GM23338 (cell line): ENCODE results near the gene ADAMTS18. TPM values are rescaled to one million over a fixed set of nuclear protein-coding genes. Genes with fewer than 3 reads are reported as not detected.

Experiments
- ATAC-seq: fragments of 200-7000 bp; cut with Tn5 transposase; 3 replicates; pipeline ENCODE4 v1.9.1; 2020
- DNase-seq: peaks from one replicate; pipeline ENCODE4 v3.0.0-alpha.2; 2015; ENCODE audit warnings: low spot score
- H2AFZ ChIP-seq: fragments of 200-600 bp; sonication (generic); 2 replicates; pipeline ENCODE4 v1.8.0; 2016; ENCODE audit warnings: antibody characterized with exemption, mild to moderate bottlenecking, moderate library complexity
- H3F3A ChIP-seq: fragments of 200-600 bp; sonication (generic); replicated peaks from 2 replicates; pipeline ENCODE4 v1.8.0; 2017; ENCODE audit warnings: antibody characterized with exemption, mixed run types, low read depth
- H3K27ac ChIP-seq: fragments of 200-600 bp; sonication (generic); 2 replicates; pipeline ENCODE4 v1.6.1; 2016; ENCODE audit warnings: low read depth
- H3K27me3 ChIP-seq: fragments of 200-600 bp; sonication (generic); 2 replicates; pipeline ENCODE4 v1.8.0; 2016; ENCODE audit warnings: mild to moderate bottlenecking, mixed run types, moderate library complexity; ENCODE audit not compliant: insufficient read depth
- H3K36me3 ChIP-seq: fragments of 200-600 bp; sonication (generic); 2 replicates; pipeline ENCODE4 v1.8.0; 2016; ENCODE audit warnings: mild to moderate bottlenecking; ENCODE audit not compliant: insufficient read depth
- H3K4me1 ChIP-seq: fragments of 200-600 bp; sonication (generic); 2 replicates; pipeline ENCODE4 v1.8.0; 2016; ENCODE audit warnings: mild to moderate bottlenecking, moderate library complexity; ENCODE audit not compliant: insufficient read depth
- H3K4me2 ChIP-seq: fragments of 200-600 bp; sonication (generic); 2 replicates; pipeline ENCODE4 v1.7.1; 2017; ENCODE audit warnings: mixed run types
- H3K4me3 ChIP-seq: fragments of 200-600 bp; sonication (generic); 2 replicates; pipeline ENCODE4 v1.6.1; 2016; ENCODE audit warnings: mixed run types
- H3K79me2 ChIP-seq: fragments of 200-600 bp; sonication (generic); replicated peaks from 2 replicates; pipeline ENCODE4 v1.8.0; 2017; ENCODE audit warnings: mild to moderate bottlenecking; ENCODE audit not compliant: insufficient read depth
- H3K9me2 ChIP-seq: fragments of 200-600 bp; sonication (generic); 2 replicates; pipeline ENCODE4 v1.8.0; 2017; ENCODE audit not compliant: insufficient read depth
- H4K20me1 ChIP-seq: fragments of 200-600 bp; sonication (generic); replicated peaks from 2 replicates; pipeline ENCODE4 v1.8.0; 2017; ENCODE audit warnings: mild to moderate bottlenecking; ENCODE audit not compliant: insufficient read depth
- H3K27ac Mint-ChIP-seq: 2 replicates; pipeline ENCODE4 v1.8.0; 2020; ENCODE audit warnings: inconsistent platforms, mild to moderate bottlenecking, moderate library complexity, mixed read lengths
- H3K27me3 Mint-ChIP-seq: 3 replicates; pipeline ENCODE4 v1.8.0; 2022; ENCODE audit warnings: low read depth, mild to moderate bottlenecking, moderate library complexity, mixed read lengths, inconsistent platforms; ENCODE audit not compliant: insufficient read depth, poor library complexity
- H3K36me3 Mint-ChIP-seq: 3 replicates; pipeline ENCODE4 v1.8.0; 2021; ENCODE audit warnings: low read depth, mild to moderate bottlenecking, inconsistent platforms, moderate library complexity, mixed read lengths
- H3K4me1 Mint-ChIP-seq: 3 replicates; pipeline ENCODE4 v1.8.0; 2020; ENCODE audit warnings: mild to moderate bottlenecking, inconsistent platforms, mixed read lengths
- H3K4me3 Mint-ChIP-seq: 3 replicates; pipeline ENCODE4 v1.8.0; 2021; ENCODE audit warnings: moderate library complexity, mild to moderate bottlenecking, inconsistent platforms, mixed read lengths
- H3K9me3 Mint-ChIP-seq: 3 replicates; pipeline ENCODE4 v1.8.0; 2020; ENCODE audit warnings: moderate library complexity, mild to moderate bottlenecking, inconsistent platforms, mixed read lengths
- CREB1 ChIP-seq: fragments of 250-450 bp; sonication (Bioruptor Pico); IDR thresholded peaks from 2 replicates; pipeline ENCODE4 v1.5.0; 2020; ENCODE audit warnings: low read depth, mild to moderate bottlenecking, moderate library complexity
- CTCF ChIP-seq, 2 experiments: fragments of 200-600 bp in 1 of 2; sonication (generic) in 1 of 2; conservative IDR thresholded peaks; 2 replicates each; pipeline versions ENCODE4 v1.5.1 to v1.6.1; 2016 to 2017; ENCODE audit warnings: antibody characterized with exemption in 2 of 2, low read depth in 2 of 2, mild to moderate bottlenecking in 2 of 2, moderate library complexity in 1 of 2
- ETS1 ChIP-seq: IDR thresholded peaks from 2 replicates; pipeline ENCODE4 v1.6.1; 2016; ENCODE audit warnings: antibody characterized with exemption
- EZH2 ChIP-seq: fragments of 200-600 bp; sonication (generic); IDR thresholded peaks from one replicate; pipeline ENCODE4 v1.8.0; 2017; ENCODE audit warnings: antibody characterized with exemption, mild to moderate bottlenecking, low read depth; ENCODE audit not compliant: unreplicated experiment
- EZH2phosphoT487 ChIP-seq: fragments of 200-600 bp; sonication (generic); IDR thresholded peaks from one replicate; pipeline ENCODE4 v1.8.1; 2018; ENCODE audit warnings: antibody characterized with exemption; ENCODE audit not compliant: unreplicated experiment
- JUNB ChIP-seq: IDR thresholded peaks from one replicate; pipeline ENCODE4 v1.6.1; 2016; ENCODE audit warnings: antibody characterized with exemption; ENCODE audit not compliant: unreplicated experiment
- NANOG ChIP-seq: IDR thresholded peaks from 2 replicates; pipeline ENCODE4 v1.6.1; 2016; ENCODE audit warnings: antibody characterized with exemption, borderline replicate concordance
- POLR2AphosphoS5 ChIP-seq: IDR thresholded peaks from 2 replicates; pipeline ENCODE4 v1.6.1; 2016; ENCODE audit warnings: antibody characterized with exemption, low read depth
- REST ChIP-seq: IDR thresholded peaks from one replicate; pipeline ENCODE4 v1.6.1; 2018; ENCODE audit warnings: antibody characterized with exemption; ENCODE audit not compliant: unreplicated experiment
- STAT1 ChIP-seq: IDR thresholded peaks from one replicate; pipeline ENCODE4 v1.6.1; 2016; ENCODE audit warnings: antibody characterized with exemption; ENCODE audit not compliant: unreplicated experiment
- ZNF114 ChIP-seq: fragments of 250-450 bp; sonication (Bioruptor Pico); IDR thresholded peaks from 2 replicates; pipeline ENCODE4 v1.5.0; 2020; ENCODE audit warnings: mild to moderate bottlenecking, moderate library complexity
- ZNF331 ChIP-seq: fragments of 250-450 bp; sonication (Bioruptor Pico); IDR thresholded peaks from 2 replicates; pipeline ENCODE4 v1.5.0; 2020; ENCODE audit warnings: low read depth, mild to moderate bottlenecking, moderate library complexity
- ZNF462 ChIP-seq: fragments of 250-450 bp; sonication (Bioruptor Pico); IDR thresholded peaks from 2 replicates; pipeline ENCODE4 v1.5.0; 2020; ENCODE audit warnings: mild to moderate bottlenecking, moderate library complexity
- polyA plus RNA-seq: library from polyadenylated mRNA; unstranded; fragments of >200 nt; fragmentation: Nextera tagmentation; extraction: Ambion mirVana; gene quantifications from 2 replicates; pipeline ENCODE4 v1.2.1, GENCODE V29; 2016
- total RNA-seq: library from RNA; depleted of rRNA; stranded (reverse); fragments of >200 nt; shearing (Covaris generic); gene quantifications from 2 replicates; pipeline ENCODE4 v1.2.3, GENCODE V29; 2014

ADAMTS18 gene
- total and polyA plus RNA-seq, 2 experiments from 2014 or later: 0.15 to 0.90 TPM

- H3K27ac ChIP-seq: no peak overlapping the region
- Mint-ChIP-seq H3K27me3 (no peaks in the 10 kb centered on the region), H3K36me3 (no peaks in the 10 kb centered on the region), H3K9me3 (no peaks in the 10 kb centered on the region; the same call in 2 of the 3 replicates), H3K4me3 (no peak overlapping the region), H3K27ac (no peak overlapping the region), H3K4me1 (peaks cover 14% of the 10 kb centered on the region)
- DNase-seq (no peak), ATAC-seq (no peak)
- H2AFZ ChIP-seq: no peak overlapping the region
- peaks cover 3% of the 10 kb centered on the region for H3K4me1 ChIP-seq
- H3K79me2 ChIP-seq: no peaks in the 10 kb centered on the region
- no peaks in the 10 kb centered on the region for H3F3A ChIP-seq
- H3K9me2 ChIP-seq: no peaks in the 10 kb centered on the region; the same call in 1 of the 2 replicates
- TF ChIP-seq EZH2phosphoT487 (no peak), ZNF114 (CRISPR knock-in tag) (no peak), CREB1 (CRISPR knock-in tag) (no peak), STAT1 (no peak), ZNF331 (CRISPR knock-in tag) (no peak), POLR2AphosphoS5 (no peak), ZNF462 (CRISPR knock-in tag) (no peak), ETS1 (no peak), JUNB (no peak), CTCF (conservative IDR thresholded peaks at IDR 0.05; ENCODE audit: low read depth in 2 of 2) (no peak), REST (no peak), NANOG (no peak), EZH2 (no peak)
- no peak overlapping the region for H3K4me3 ChIP-seq
- H4K20me1 ChIP-seq: no peaks in the 10 kb centered on the region
- no peaks in the 10 kb centered on the region for H3K36me3 ChIP-seq
- H3K4me2 ChIP-seq: no peak overlapping the region
- no peaks in the 10 kb centered on the region for H3K27me3 ChIP-seq
Measured at GRCh38 chr16:77331043-77331442, 103.8 kb downstream of the ADAMTS18 start.
